K562 (cell line): ENCODE data around the gene SRGAP3. TPM values are rescaled to one million over a fixed set of nuclear protein-coding genes. Genes with fewer than 3 reads are reported as not detected.

ENCODE experiments used
- ATAC-seq: fragments of 200-7000 bp; cut with Tn5 transposase; 3 replicates; pipeline ENCODE4 v1.9.1; 2020; ENCODE audit warnings: moderate library complexity
- BruUV-seq: library from RNA; stranded (reverse); fragments of 400-500 nt; replicated peaks from 2 replicates; lab custom pipeline; 2021; lab: Mats Ljungman, UMichigan
- CTCF ChIA-PET: fragments of 300-600 bp; formaldehyde crosslinking; extraction: SDS; loops from one replicate; lab custom pipeline; 2021; ENCODE audit warnings: low intra/inter-chr PET ratio; lab: Yijun Ruan, JAX
- POLR2A ChIA-PET: fragments of 300-600, 350-650 bp; sonication (Branson Sonifier 250); formaldehyde crosslinking; extraction: SDS; loops from one replicate; lab custom pipeline; 2021; ENCODE audit warnings: antibody characterized with exemption, inconsistent platforms; lab: Yijun Ruan, JAX
- DNase-seq, 4 experiments: peaks; one replicate each; pipeline versions ENCODE4 v3.0.0 to v3.0.0-alpha.2; 2011 to 2018; ENCODE audit warnings: low spot score in 3 of 4, mixed read lengths in 3 of 4; ENCODE audit errors: extremely low read depth in 1 of 4
- FAIRE-seq: peaks from 2 replicates; lab custom pipeline; 2011; peaks lifted over from hg19 to GRCh38; lab: Jason Lieb, UNC
- H2AFZ ChIP-seq: 2 replicates; pipeline ENCODE4 v1.6.0; 2011; ENCODE audit warnings: low read depth, low read length, control low read depth, inconsistent platforms
- H3K27ac ChIP-seq: fragments of 200-600 bp; 3 replicates; pipeline ENCODE4 v1.8.0; 2011; ENCODE audit warnings: low read depth, mild to moderate bottlenecking, control low read depth, inconsistent platforms, low read length, moderate library complexity, mixed read lengths; ENCODE audit errors: extremely low read depth
- H3K27me3 ChIP-seq, 2 experiments: fragments of 300-600 bp in 1 of 2; 2 replicates in 1 of 2; 3 replicates in 1 of 2; pipeline versions ENCODE4 v1.6.0 to v1.8.0; 2011; ENCODE audit warnings: inconsistent platforms in 2 of 2, low read length in 2 of 2, mild to moderate bottlenecking in 1 of 2, mixed read lengths in 1 of 2, moderate library complexity in 1 of 2; ENCODE audit not compliant: control insufficient read depth in 2 of 2, insufficient read depth in 2 of 2
- H3K36me3 ChIP-seq: fragments of 300-600 bp; 3 replicates; pipeline ENCODE4 v1.8.0; 2011; ENCODE audit warnings: mild to moderate bottlenecking, low read length, inconsistent platforms; ENCODE audit not compliant: control insufficient read depth, insufficient read depth
- H3K4me1 ChIP-seq, 2 experiments: fragments of 200-600 bp in 1 of 2; replicated peaks in 1 of 2; 2 replicates in 1 of 2; 3 replicates in 1 of 2; pipeline versions ENCODE4 v1.5.1 to v1.8.0; 2011; ENCODE audit warnings: inconsistent platforms in 2 of 2, low read length in 2 of 2, mild to moderate bottlenecking in 1 of 2, mixed read lengths in 1 of 2, moderate library complexity in 1 of 2; ENCODE audit not compliant: control insufficient read depth in 2 of 2, insufficient read depth in 2 of 2
- H3K4me2 ChIP-seq: 2 replicates; pipeline ENCODE4 v1.6.1; 2011; ENCODE audit warnings: low read length, control low read depth, inconsistent platforms, mixed read lengths; ENCODE audit not compliant: insufficient read depth
- H3K4me3 ChIP-seq: fragments of 200-600 bp; sonication (generic), shearing (Covaris generic); 2 replicates; pipeline ENCODE4 v1.5.1; 2016; ENCODE audit warnings: control low read depth, inconsistent platforms
- H3K79me2 ChIP-seq: fragments of 200-600 bp; 3 replicates; pipeline ENCODE4 v1.8.0; 2011; ENCODE audit warnings: low read length, inconsistent platforms; ENCODE audit not compliant: control insufficient read depth, insufficient read depth
- H3K9ac ChIP-seq, 2 experiments: 2 replicates each; pipeline versions ENCODE4 v1.6.0 to v1.6.1; 2011; ENCODE audit warnings: low read depth in 2 of 2, low read length in 2 of 2, control low read depth in 1 of 2, inconsistent platforms in 1 of 2, mild to moderate bottlenecking in 1 of 2, mixed read lengths in 1 of 2; ENCODE audit not compliant: insufficient read depth in 1 of 2
- H3K9me1 ChIP-seq: one replicate; pipeline ENCODE4 v1.6.0; 2011; ENCODE audit warnings: inconsistent platforms, mild to moderate bottlenecking, low read length, moderate library complexity; ENCODE audit not compliant: control insufficient read depth, insufficient read depth
- H3K9me3 ChIP-seq: replicated peaks from 2 replicates; pipeline ENCODE4 v1.5.1; 2011; ENCODE audit warnings: low read depth, low read length, inconsistent platforms; ENCODE audit not compliant: control insufficient read depth, insufficient read depth
- H4K20me1 ChIP-seq: replicated peaks from 2 replicates; pipeline ENCODE4 v1.6.1; 2011; ENCODE audit warnings: low read length, inconsistent platforms, mixed read lengths; ENCODE audit not compliant: control insufficient read depth, insufficient read depth
- DLX4 ChIP-seq: fragments of 250-450 bp; sonication (Bioruptor Pico); IDR thresholded peaks from 2 replicates; pipeline ENCODE4 v1.6.1; 2021; ENCODE audit warnings: mild to moderate bottlenecking
- E2F8 ChIP-seq: fragments of 450-650 bp; IDR thresholded peaks from 2 replicates; pipeline ENCODE4 v1.7.1; 2018; ENCODE audit warnings: mild to moderate bottlenecking, low read depth; ENCODE audit not compliant: partially characterized antibody
- KDM2B ChIP-seq: fragments of 250-450 bp; sonication (Bioruptor Pico); IDR thresholded peaks from 2 replicates; pipeline ENCODE4 v1.8.0; 2021; ENCODE audit warnings: mild to moderate bottlenecking, moderate library complexity
- NFRKB ChIP-seq: fragments of 450-650 bp; IDR thresholded peaks from 2 replicates; pipeline ENCODE4 v1.6.1; 2016; ENCODE audit warnings: low read depth
- PHF21A ChIP-seq: fragments of 450-650 bp; IDR thresholded peaks from 2 replicates; pipeline ENCODE4 v1.6.1; 2017; ENCODE audit warnings: low read depth, borderline replicate concordance
- WGBS: fragments of 100-300 bp; shearing (Covaris generic); methylation state at CpG from one replicate; pipeline ENCODE4 v1.1.6; 2016; ENCODE audit warnings: low coverage, mixed read lengths; ENCODE audit not compliant: insufficient coverage; ENCODE audit errors: missing lambda C conversion rate; 5-methylcytosine and 5-hydroxymethylcytosine counted together
- in situ Hi-C: fragments of 300-500 bp; cut with MboI; formaldehyde crosslinking; loops from 4 replicates; pipeline ENCODE4 v1.15.0; 2018; ENCODE audit warnings: inconsistent platforms, mixed read lengths
- intact Hi-C: fragments of 100-400 bp; cut with micrococcal nuclease; formaldehyde crosslinking; loops from 2 replicates; pipeline ENCODE4 v1.14.2; 2022
- polyA plus RNA-seq, 8 experiments: library from polyadenylated mRNA; depleted of rRNA in 4 of 8; stranded (reverse) in 5 of 8; unstranded in 3 of 8; fragments of >200 nt; fragmentation: Nextera tagmentation in 2 of 8; fragmentation: Illumina TruSeq in 1 of 8; extraction: Ambion mirVana in 2 of 8; extraction: Trizol in 1 of 8; gene quantifications; 2 replicates each; pipeline versions ENCODE4 v1.2.1 to v1.2.3, GENCODE V29; 2011 to 2014; ENCODE audit warnings: inconsistent platforms in 1 of 8, missing spikeins in 1 of 8
- total RNA-seq, 7 experiments: library from RNA; depleted of rRNA in 6 of 7; stranded (reverse); fragments of >200 nt in 6 of 7; fragmentation: Illumina TruSeq in 2 of 7; extraction: Trizol in 2 of 7; gene quantifications; 2 replicates each; pipeline versions ENCODE4 v1.2.1 to v1.2.3, GENCODE V29; 2011 to 2021; ENCODE audit warnings: low replicate concordance in 1 of 7
- TF ChIP-seq, protein P1 (sequence below): IDR thresholded peaks from 2 replicates; pipeline ENCODE4 v1.6.1; 2014; ENCODE audit warnings: antibody characterized with exemption
- TF ChIP-seq, protein P2 (sequence below): fragments of 250-450 bp; sonication (Bioruptor Pico); IDR thresholded peaks from 2 replicates; pipeline ENCODE4 v1.5.0; 2021; ENCODE audit warnings: mild to moderate bottlenecking, borderline replicate concordance

Gene SRGAP3
- total and polyA plus RNA-seq, 9 of the 15 experiments (the other 6 are each of a cell fraction or from before 2014, with no cell fraction given), result 0.11 to 0.85 (median 0.35) TPM; not detected in 2

DNA sequence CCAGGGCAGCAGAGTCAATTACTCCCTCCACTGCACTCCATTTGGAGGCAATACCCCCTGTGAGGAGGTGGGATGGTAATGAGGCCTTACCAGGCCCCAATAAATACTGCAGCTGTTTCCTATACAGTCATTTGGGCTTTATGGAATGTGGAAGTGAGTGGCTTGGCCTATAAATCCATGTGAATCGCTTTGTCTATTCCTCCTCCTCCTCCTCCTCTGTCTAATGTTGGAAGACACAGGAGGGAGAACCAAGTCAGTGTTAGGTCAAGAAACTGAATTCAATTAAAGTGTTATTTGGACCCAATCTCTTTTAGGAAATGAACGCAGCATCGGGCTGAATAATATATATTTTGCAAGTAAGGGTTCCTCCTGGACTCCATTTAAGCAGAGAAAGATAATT is 17.3 kb upstream of the SRGAP3 start (continued):
- TF ChIP-seq, protein P1, sequence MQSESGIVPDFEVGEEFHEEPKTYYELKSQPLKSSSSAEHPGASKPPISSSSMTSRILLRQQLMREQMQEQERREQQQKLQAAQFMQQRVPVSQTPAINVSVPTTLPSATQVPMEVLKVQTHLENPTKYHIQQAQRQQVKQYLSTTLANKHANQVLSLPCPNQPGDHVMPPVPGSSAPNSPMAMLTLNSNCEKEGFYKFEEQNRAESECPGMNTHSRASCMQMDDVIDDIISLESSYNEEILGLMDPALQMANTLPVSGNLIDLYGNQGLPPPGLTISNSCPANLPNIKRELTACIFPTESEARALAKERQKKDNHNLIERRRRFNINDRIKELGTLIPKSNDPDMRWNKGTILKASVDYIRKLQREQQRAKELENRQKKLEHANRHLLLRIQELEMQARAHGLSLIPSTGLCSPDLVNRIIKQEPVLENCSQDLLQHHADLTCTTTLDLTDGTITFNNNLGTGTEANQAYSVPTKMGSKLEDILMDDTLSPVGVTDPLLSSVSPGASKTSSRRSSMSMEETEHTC, result no peak
- TF ChIP-seq, all 486 proteins: peak for 0

GRCh38 chr3:9260305-9260704 is 10.9 kb upstream of the SRGAP3 start:
- Histone ChIP-seq H3K4me2 (no peak overlapping the region), H4K20me1 (no peaks in the 10 kb centered on the region), H3K4me3 (no peak overlapping the region), H3K36me3 (no peaks in the 10 kb centered on the region), H3K27ac (no peak overlapping the region), H2AFZ (no peak overlapping the region), H3K9me1 (no peaks in the 10 kb centered on the region), H3K79me2 (no peaks in the 10 kb centered on the region), H3K9me3 (no peaks in the 10 kb centered on the region), H3K27me3 (peaks cover 6 to 42% of the 10 kb centered on the region in 2 experiments; a peak in 3 of 5 replicates), H3K9ac (no peak overlapping the region), H3K4me1 (no peaks in the 10 kb centered on the region)
- intact Hi-C loops (no loop called here), in situ Hi-C loops (no loop called here)
- no TSS peak for BruUV-seq
- FAIRE-seq, result no peak
- ChIA-PET POLR2A (interaction anchor here (0.5 to 0.9 kb wide), 2 partner anchors 8 to 35 kb away, joined by 3 read pairs; no protein-coding TSS in a partner anchor), CTCF (no interaction called here)
- WGBS, result under 1% methylated on average over 12 of the region's 12 CpGs
- no peak for DNase-seq
- ATAC-seq, result no peak
- TF ChIP-seq KDM2B (CRISPR knock-in tag) (no peak), DLX4 (CRISPR knock-in tag) (no peak), NFRKB (no peak), PHF21A (no peak), E2F8 (no peak)
- TF ChIP-seq, protein P2, sequence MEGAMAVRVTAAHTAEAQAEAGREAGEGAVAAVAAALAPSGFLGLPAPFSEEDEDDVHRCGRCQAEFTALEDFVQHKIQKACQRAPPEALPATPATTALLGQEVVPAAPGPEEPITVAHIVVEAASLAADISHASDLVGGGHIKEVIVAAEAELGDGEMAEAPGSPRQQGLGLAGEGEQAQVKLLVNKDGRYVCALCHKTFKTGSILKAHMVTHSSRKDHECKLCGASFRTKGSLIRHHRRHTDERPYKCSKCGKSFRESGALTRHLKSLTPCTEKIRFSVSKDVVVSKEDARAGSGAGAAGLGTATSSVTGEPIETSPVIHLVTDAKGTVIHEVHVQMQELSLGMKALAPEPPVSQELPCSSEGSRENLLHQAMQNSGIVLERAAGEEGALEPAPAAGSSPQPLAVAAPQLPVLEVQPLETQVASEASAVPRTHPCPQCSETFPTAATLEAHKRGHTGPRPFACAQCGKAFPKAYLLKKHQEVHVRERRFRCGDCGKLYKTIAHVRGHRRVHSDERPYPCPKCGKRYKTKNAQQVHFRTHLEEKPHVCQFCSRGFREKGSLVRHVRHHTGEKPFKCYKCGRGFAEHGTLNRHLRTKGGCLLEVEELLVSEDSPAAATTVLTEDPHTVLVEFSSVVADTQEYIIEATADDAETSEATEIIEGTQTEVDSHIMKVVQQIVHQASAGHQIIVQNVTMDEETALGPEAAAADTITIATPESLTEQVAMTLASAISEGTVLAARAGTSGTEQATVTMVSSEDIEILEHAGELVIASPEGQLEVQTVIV, result no peak
